HEK293T (cell line): ENCODE data around the gene SLC20A1.

Experiments used
- BHLHE40 ChIP-seq: fragments of 450-650 bp; IDR thresholded peaks from 2 replicates; pipeline ENCODE4 v1.6.1; 2016; ENCODE audit warnings: mild to moderate bottlenecking, moderate library complexity, borderline replicate concordance
- ELF4 ChIP-seq: fragments of 450-650 bp; IDR thresholded peaks from 2 replicates; pipeline ENCODE4 v1.6.1; 2017; ENCODE audit warnings: antibody characterized with exemption
- FOXK2 ChIP-seq: fragments of 450-650 bp; IDR thresholded peaks from 2 replicates; pipeline ENCODE4 v1.6.1; 2016; ENCODE audit warnings: mild to moderate bottlenecking
- FOXM1 ChIP-seq: fragments of 450-650 bp; IDR thresholded peaks from 2 replicates; pipeline ENCODE4 v1.6.1; 2017; ENCODE audit warnings: mild to moderate bottlenecking, borderline replicate concordance
- HDGF ChIP-seq: fragments of 450-650 bp; IDR thresholded peaks from 2 replicates; pipeline ENCODE4 v1.6.1; 2017; ENCODE audit warnings: antibody characterized with exemption, borderline replicate concordance
- LEF1 ChIP-seq: fragments of 450-650 bp; IDR thresholded peaks from 2 replicates; pipeline ENCODE4 v1.6.1; 2017; ENCODE audit warnings: mild to moderate bottlenecking, borderline replicate concordance
- SP1 ChIP-seq: fragments of 450-650 bp; IDR thresholded peaks from 2 replicates; pipeline ENCODE4 v1.6.1; 2017
- SUZ12 ChIP-seq: fragments of 450-650 bp; IDR thresholded peaks from 2 replicates; pipeline ENCODE4 v1.6.1; 2016; ENCODE audit warnings: mild to moderate bottlenecking
- TARDBP ChIP-seq: fragments of 450-650 bp; IDR thresholded peaks from 2 replicates; pipeline ENCODE4 v1.6.1; 2016
- TF ChIP-seq, protein P1 (sequence below): fragments of 450-650 bp; IDR thresholded peaks from 2 replicates; pipeline ENCODE4 v1.6.1; 2016

GRCh38 chr2:112674229-112674628 lies 28.5 kb downstream of the SLC20A1 start:
- no peak for TF ChIP-seq SUZ12
- no peak for TF ChIP-seq SP1
- TF ChIP-seq TARDBP = no peak
- TF ChIP-seq LEF1 = no peak
- no peak for TF ChIP-seq HDGF
- no peak for TF ChIP-seq FOXK2
- no peak for TF ChIP-seq BHLHE40
- TF ChIP-seq ELF4 = no peak
- TF ChIP-seq, protein P1, sequence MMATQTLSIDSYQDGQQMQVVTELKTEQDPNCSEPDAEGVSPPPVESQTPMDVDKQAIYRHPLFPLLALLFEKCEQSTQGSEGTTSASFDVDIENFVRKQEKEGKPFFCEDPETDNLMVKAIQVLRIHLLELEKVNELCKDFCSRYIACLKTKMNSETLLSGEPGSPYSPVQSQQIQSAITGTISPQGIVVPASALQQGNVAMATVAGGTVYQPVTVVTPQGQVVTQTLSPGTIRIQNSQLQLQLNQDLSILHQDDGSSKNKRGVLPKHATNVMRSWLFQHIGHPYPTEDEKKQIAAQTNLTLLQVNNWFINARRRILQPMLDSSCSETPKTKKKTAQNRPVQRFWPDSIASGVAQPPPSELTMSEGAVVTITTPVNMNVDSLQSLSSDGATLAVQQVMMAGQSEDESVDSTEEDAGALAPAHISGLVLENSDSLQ = no peak
- no peak for TF ChIP-seq FOXM1
